Loucy (cell line): ENCODE measurements around the gene FGFRL1.

Source experiments
- CTCF ChIP-seq: fragments of 200-600 bp; sonication (generic); conservative IDR thresholded peaks from 2 replicates; pipeline ENCODE4 v1.5.1; 2014; ENCODE audit warnings: mild to moderate bottlenecking, antibody characterized with exemption, low read length
- EZH2phosphoT487 ChIP-seq: fragments of 200-600 bp; IDR thresholded peaks from 2 replicates; pipeline ENCODE4 v1.6.1; 2018; ENCODE audit warnings: antibody characterized with exemption, mild to moderate bottlenecking, moderate library complexity, borderline replicate concordance

- TF ChIP-seq CTCF, result no peak
- no peak for TF ChIP-seq EZH2phosphoT487
Measured at GRCh38 chr4:1018147-1019020, 7.0 kb downstream of the FGFRL1 start.
